ENCODE data around the gene DERL2.

DNA sequence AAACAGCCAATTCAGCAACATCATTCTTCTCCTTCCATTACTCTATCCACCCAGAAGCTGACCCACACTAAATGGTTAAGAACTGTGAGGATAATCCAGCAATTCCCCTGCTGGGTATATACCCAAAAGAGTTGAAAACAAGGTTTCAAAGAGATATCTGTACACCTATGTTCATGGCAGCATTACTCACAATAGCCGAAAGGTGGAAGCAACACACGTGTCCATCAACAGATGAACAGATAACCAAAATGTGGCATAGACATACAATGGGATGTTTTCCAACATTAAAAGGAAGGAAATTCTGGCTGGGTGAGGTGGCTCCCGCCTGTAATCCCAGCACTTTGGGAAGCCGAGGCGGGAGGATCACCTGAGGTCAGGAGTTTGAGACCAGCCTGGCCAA, 20.3 kb upstream of the DERL2 start:
- TF ChIP-seq POLR2A (IDR thresholded peaks at IDR 0.05), result no peak
- TF ChIP-seq, protein P1, sequence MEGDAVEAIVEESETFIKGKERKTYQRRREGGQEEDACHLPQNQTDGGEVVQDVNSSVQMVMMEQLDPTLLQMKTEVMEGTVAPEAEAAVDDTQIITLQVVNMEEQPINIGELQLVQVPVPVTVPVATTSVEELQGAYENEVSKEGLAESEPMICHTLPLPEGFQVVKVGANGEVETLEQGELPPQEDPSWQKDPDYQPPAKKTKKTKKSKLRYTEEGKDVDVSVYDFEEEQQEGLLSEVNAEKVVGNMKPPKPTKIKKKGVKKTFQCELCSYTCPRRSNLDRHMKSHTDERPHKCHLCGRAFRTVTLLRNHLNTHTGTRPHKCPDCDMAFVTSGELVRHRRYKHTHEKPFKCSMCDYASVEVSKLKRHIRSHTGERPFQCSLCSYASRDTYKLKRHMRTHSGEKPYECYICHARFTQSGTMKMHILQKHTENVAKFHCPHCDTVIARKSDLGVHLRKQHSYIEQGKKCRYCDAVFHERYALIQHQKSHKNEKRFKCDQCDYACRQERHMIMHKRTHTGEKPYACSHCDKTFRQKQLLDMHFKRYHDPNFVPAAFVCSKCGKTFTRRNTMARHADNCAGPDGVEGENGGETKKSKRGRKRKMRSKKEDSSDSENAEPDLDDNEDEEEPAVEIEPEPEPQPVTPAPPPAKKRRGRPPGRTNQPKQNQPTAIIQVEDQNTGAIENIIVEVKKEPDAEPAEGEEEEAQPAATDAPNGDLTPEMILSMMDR (IDR thresholded peaks at IDR 0.05), result no peak
- TF ChIP-seq POLR2AphosphoS5 (IDR thresholded peaks at IDR 0.05), result no peak

All from gastroesophageal sphincter (tissue), 3 donors.